Ovary (tissue), 9 donors: ENCODE data around the gene GPR34. TPM values are rescaled to one million over a fixed set of nuclear protein-coding genes. Genes with fewer than 3 reads are reported as not detected.

Experiments used
- DNase-seq, 5 donors: peaks; one replicate each; pipeline ENCODE4 v3.0.0-alpha.2; 2019 to 2020
- H3K27ac ChIP-seq, 2 donors: fragments of 200-600 bp; one replicate each; pipeline versions ENCODE4 v1.5.1 to v1.8.0; 2019 to 2022
- H3K27me3 ChIP-seq: fragments of 200-600 bp; one replicate; pipeline ENCODE4 v1.8.0; 2022
- H3K36me3 ChIP-seq: fragments of 200-600 bp; sonication (generic); one replicate; pipeline ENCODE4 v1.5.1; 2019
- H3K4me1 ChIP-seq: one replicate; pipeline ENCODE4 v1.8.1; 2013; ENCODE audit warnings: mild to moderate bottlenecking, moderate library complexity; ENCODE audit not compliant: insufficient read depth
- H3K4me3 ChIP-seq: fragments of 200-600 bp; sonication (generic); one replicate; pipeline ENCODE4 v1.5.1; 2017
- H3K9me3 ChIP-seq, 2 donors: fragments of 200-600 bp in 1 of 2; sonication (generic) in 1 of 2; one replicate each; pipeline versions ENCODE4 v1.5.1 to v1.8.1; 2013 to 2019; ENCODE audit warnings: mild to moderate bottlenecking in 1 of 2, moderate library complexity in 1 of 2
- EP300 ChIP-seq: sonication (generic); formaldehyde crosslinking; IDR thresholded peaks from one replicate; pipeline ENCODE4 v1.6.1; 2017; ENCODE audit warnings: antibody characterized with exemption
- POLR2A ChIP-seq: fragments of 450-650 bp; IDR thresholded peaks from one replicate; pipeline ENCODE4 v1.6.1; 2017; ENCODE audit warnings: antibody characterized with exemption, mild to moderate bottlenecking, moderate library complexity
- WGBS, 3 donors: extraction: QIAGEN DNeasy Blood & Tissue Kit in 1 of 3; methylation state at CpG; one replicate each; pipeline versions ENCODE4 v1.1.5 to v1.1.7; 2013 to 2017; 5-methylcytosine and 5-hydroxymethylcytosine counted together
- intact Hi-C, 4 donors: fragments of 100-400 bp; cut with DNase I; formaldehyde crosslinking; loops; one replicate each; pipeline versions ENCODE4 v1.11.0 to v1.15.1; 2022 to 2023
- polyA plus RNA-seq, 2 donors: library from polyadenylated mRNA; stranded (reverse); fragments of 200-250 nt in 1 of 2; fragments of 350-450 nt in 1 of 2; fragmentation: Illumina TruSeq in 1 of 2; extraction: RNeasy Lipid Tissue Mini Kit (QIAGEN cat#74804) in 1 of 2; gene quantifications; one replicate each; pipeline ENCODE4 v1.2.3, GENCODE V29; 2013 to 2014
- total RNA-seq, 7 donors: library from RNA; depleted of rRNA in 2 of 7; stranded (reverse); fragments of >200 nt in 2 of 7; fragmentation: NEBNext Ultra II Directional in 3 of 7; extraction: Animal tissue kit (Norgen Biotek cat#: 25700) in 3 of 7; gene quantifications; one replicate each; pipeline versions ENCODE4 v1.1.0 to v1.2.4, GENCODE V29; 2016 to 2023
- TF ChIP-seq, protein P1 (sequence below), 3 donors: fragments of 450-650 bp in 2 of 3; fragments of 200-600 bp in 1 of 3; IDR thresholded peaks; one replicate each; pipeline versions ENCODE4 v1.5.1 to v1.8.0; 2016 to 2022; ENCODE audit warnings: antibody characterized with exemption in 3 of 3, mild to moderate bottlenecking in 1 of 3
- donor health status: DM: no; HTN: no; CAD: no; lungs with moderate emphysema.
- donor health status: DM: no; HTN: no; CAD: no.
- donor health status: Bipolar disorder and iron deficiency.
- donor health status: DM: yes; HTN: yes; CAD: no.
- donor health status: DM: no; HTN: no; CAD: no.
- donor health status: DM: yes; HTN: yes; CAD: no.

Gene GPR34
- total and polyA plus RNA-seq, 9 donors, result 3.4 to 16.4 (median 5.5) TPM

- H3K27me3 ChIP-seq, result no peaks in the 10 kb centered on the region
These were observed 27.2 kb upstream of the GPR34 start for GRCh38 chrX:41661366-41662095.

DNA sequence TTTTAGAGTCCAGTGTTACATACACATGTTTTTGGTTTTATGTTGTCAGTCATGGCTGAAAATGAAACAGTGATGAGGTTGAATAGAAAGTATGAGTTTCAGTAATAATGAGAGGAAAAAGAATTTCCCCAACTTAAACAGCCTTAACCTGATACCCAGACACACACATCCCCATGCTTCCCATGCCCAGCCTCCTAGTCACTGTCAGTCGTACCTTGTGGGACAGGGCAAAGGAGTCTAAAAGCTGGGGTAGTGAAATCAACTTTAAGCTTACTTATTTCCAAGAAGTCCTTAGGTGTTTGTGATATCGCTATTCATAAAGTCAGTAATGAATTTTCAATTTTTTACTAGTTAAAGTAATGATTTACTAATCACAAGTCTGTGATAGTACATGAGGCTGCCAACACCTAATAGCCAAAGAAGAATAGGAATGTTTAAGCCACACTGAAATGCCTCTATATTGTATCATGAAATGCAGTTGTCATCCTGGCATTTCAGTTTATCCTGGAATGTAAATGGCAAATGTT is 24.3 kb upstream of the GPR34 start:
- Histone ChIP-seq H3K9me3 (no peaks in the 10 kb centered on the region), H3K4me1 (no peaks in the 10 kb centered on the region), H3K27ac (no peak overlapping the region), H3K27me3 (no peaks in the 10 kb centered on the region), H3K36me3 (no peaks in the 10 kb centered on the region), H3K4me3 (no peak overlapping the region)
- intact Hi-C loops, result no loop called here
- 72 to 84% (median 77%) methylated on average over 2 of the region's 2 CpGs for WGBS, 3 donors
- TF ChIP-seq POLR2A, result no peak
- TF ChIP-seq, protein P1, sequence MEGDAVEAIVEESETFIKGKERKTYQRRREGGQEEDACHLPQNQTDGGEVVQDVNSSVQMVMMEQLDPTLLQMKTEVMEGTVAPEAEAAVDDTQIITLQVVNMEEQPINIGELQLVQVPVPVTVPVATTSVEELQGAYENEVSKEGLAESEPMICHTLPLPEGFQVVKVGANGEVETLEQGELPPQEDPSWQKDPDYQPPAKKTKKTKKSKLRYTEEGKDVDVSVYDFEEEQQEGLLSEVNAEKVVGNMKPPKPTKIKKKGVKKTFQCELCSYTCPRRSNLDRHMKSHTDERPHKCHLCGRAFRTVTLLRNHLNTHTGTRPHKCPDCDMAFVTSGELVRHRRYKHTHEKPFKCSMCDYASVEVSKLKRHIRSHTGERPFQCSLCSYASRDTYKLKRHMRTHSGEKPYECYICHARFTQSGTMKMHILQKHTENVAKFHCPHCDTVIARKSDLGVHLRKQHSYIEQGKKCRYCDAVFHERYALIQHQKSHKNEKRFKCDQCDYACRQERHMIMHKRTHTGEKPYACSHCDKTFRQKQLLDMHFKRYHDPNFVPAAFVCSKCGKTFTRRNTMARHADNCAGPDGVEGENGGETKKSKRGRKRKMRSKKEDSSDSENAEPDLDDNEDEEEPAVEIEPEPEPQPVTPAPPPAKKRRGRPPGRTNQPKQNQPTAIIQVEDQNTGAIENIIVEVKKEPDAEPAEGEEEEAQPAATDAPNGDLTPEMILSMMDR (IDR thresholded peaks at IDR 0.05), result no peak
- DNase-seq, result no peak

More at GRCh38 chrX:41661366-41662095, 27.2 kb upstream of the GPR34 start:
- no peaks in the 10 kb centered on the region for H3K4me1 ChIP-seq
- H3K27ac ChIP-seq, result no peak overlapping the region
- no peak for DNase-seq
- H3K4me3 ChIP-seq, result no peak overlapping the region
- WGBS, 3 donors, result 70 to 88% (median 74%) methylated on average over 2 of the region's 2 CpGs
- no peaks in the 10 kb centered on the region for H3K36me3 ChIP-seq
- intact Hi-C loops, result no loop called here
- TF ChIP-seq EP300 (no peak), POLR2A (no peak)
- TF ChIP-seq, protein P1 (IDR thresholded peaks at IDR 0.05), result no peak
- H3K9me3 ChIP-seq, result no peaks in the 10 kb centered on the region

DNA sequence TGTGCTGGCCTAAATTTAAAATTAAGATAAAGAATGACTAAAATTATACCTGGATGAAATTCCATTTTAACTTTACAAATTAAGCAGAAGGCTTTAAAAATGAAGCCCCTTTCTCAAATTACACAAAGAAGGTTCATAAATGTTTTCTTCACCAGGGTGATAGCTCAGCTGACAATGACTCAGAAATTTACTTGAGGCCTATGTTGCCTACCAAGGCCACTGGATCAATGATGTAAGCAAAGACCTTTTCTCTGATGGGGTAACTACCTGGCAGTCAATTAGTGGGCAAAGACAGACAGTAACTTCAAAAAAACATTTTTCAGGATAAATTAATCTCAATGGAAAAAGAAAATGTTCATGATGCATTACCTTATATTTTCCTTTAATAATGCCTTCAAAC is 23.9 kb upstream of the GPR34 start:
- no peak for DNase-seq
- Histone ChIP-seq H3K27ac (no peak overlapping the region), H3K4me1 (no peaks in the 10 kb centered on the region), H3K9me3 (no peaks in the 10 kb centered on the region), H3K36me3 (no peaks in the 10 kb centered on the region), H3K27me3 (no peaks in the 10 kb centered on the region), H3K4me3 (no peak overlapping the region)
- TF ChIP-seq, protein P1 (IDR thresholded peaks at IDR 0.05), result no peak
- TF ChIP-seq POLR2A (no peak), EP300 (no peak)
- intact Hi-C loops, result no loop called here

- no peak overlapping the region for H3K27ac ChIP-seq
- H3K9me3 ChIP-seq, result no peaks in the 10 kb centered on the region
- no peak for DNase-seq
- WGBS, 3 donors, result 71 to 79% (median 73%) methylated on average over 2 of the region's 2 CpGs
- no peaks in the 10 kb centered on the region for H3K4me1 ChIP-seq
- intact Hi-C loops, result no loop called here
- H3K36me3 ChIP-seq, result no peaks in the 10 kb centered on the region
- no peak overlapping the region for H3K4me3 ChIP-seq
- H3K27me3 ChIP-seq, result no peaks in the 10 kb centered on the region
- no peak for TF ChIP-seq POLR2A
- TF ChIP-seq, protein P1 (IDR thresholded peaks at IDR 0.05), result no peak
- TF ChIP-seq EP300, result no peak
These were observed 23.1 kb upstream of the GPR34 start for GRCh38 chrX:41665686-41666085.
